IMR-90 (cell line): ENCODE results near the gene OPCML. TPM values are rescaled to one million over a fixed set of nuclear protein-coding genes. Genes with fewer than 3 reads are reported as not detected.

Source experiments
- ATAC-seq: fragments of 200-7000 bp; cut with Tn5 transposase; 2 replicates; pipeline ENCODE4 v1.9.1; 2020; ENCODE audit warnings: low read depth, mild to moderate bottlenecking, moderate library complexity
- BruUV-seq: library from RNA; stranded (reverse); fragments of 400-500 nt; replicated peaks from 2 replicates; lab custom pipeline; 2021; lab: Mats Ljungman, UMichigan
- CTCF ChIA-PET: fragments of 300-600 bp; formaldehyde crosslinking; extraction: SDS; loops from one replicate; lab custom pipeline; 2021; ENCODE audit warnings: antibody characterized with exemption; lab: Yijun Ruan, JAX
- POLR2A ChIA-PET: fragments of 300-600 bp; sonication (Branson Sonifier 250); formaldehyde crosslinking; loops from one replicate; lab custom pipeline; 2022; ENCODE audit warnings: antibody characterized with exemption; ENCODE audit not compliant: unreplicated experiment; lab: Charles Lee
- DNase-seq: peaks from one replicate; pipeline ENCODE4 v3.0.0; 2013
- H2AFZ ChIP-seq: replicated peaks from 2 replicates; pipeline ENCODE3; 2013; ENCODE audit warnings: low read length, mild to moderate bottlenecking; ENCODE audit not compliant: poor library complexity
- H2AK5ac ChIP-seq: 2 replicates; pipeline ENCODE4 v1.6.1; 2013; ENCODE audit warnings: low read depth, low read length, inconsistent platforms
- H2AK9ac ChIP-seq: replicated peaks from 2 replicates; pipeline ENCODE3; 2013; ENCODE audit warnings: mild to moderate bottlenecking, low read depth, low read length, moderate library complexity; ENCODE audit not compliant: poor library complexity
- H2BK120ac ChIP-seq: 2 replicates; pipeline ENCODE4 v1.6.1; 2013; ENCODE audit warnings: low read depth, low read length, inconsistent platforms
- H2BK15ac ChIP-seq: 3 replicates; pipeline ENCODE4 v1.6.1; 2013; ENCODE audit warnings: low read depth, low read length, inconsistent platforms
- H2BK20ac ChIP-seq: 2 replicates; pipeline ENCODE4 v1.6.1; 2013; ENCODE audit warnings: low read depth, mild to moderate bottlenecking, inconsistent platforms, low read length, moderate library complexity
- H2BK5ac ChIP-seq: 2 replicates; pipeline ENCODE4 v1.6.1; 2013; ENCODE audit warnings: mild to moderate bottlenecking, low read depth, low read length, inconsistent platforms; ENCODE audit not compliant: poor library complexity, severe bottlenecking
- H3K14ac ChIP-seq: replicated peaks from 2 replicates; pipeline ENCODE4 v1.6.1; 2013; ENCODE audit warnings: low read depth, low read length, inconsistent platforms
- H3K18ac ChIP-seq: 2 replicates; pipeline ENCODE4 v1.6.1; 2013; ENCODE audit warnings: low read depth, low read length, control low read depth
- H3K23ac ChIP-seq: 2 replicates; pipeline ENCODE4 v1.6.1; 2013; ENCODE audit warnings: low read depth, low read length, inconsistent platforms
- H3K27ac ChIP-seq: 2 replicates; pipeline ENCODE4 v1.5.1; 2013; ENCODE audit warnings: mild to moderate bottlenecking, control low read depth, low read length; ENCODE audit not compliant: insufficient read depth
- H3K27me3 ChIP-seq: 2 replicates; pipeline ENCODE4 v1.6.1; 2013; ENCODE audit warnings: low read length; ENCODE audit not compliant: control insufficient read depth, insufficient read depth
- H3K36me3 ChIP-seq: 2 replicates; pipeline ENCODE4 v1.6.1; 2013; ENCODE audit warnings: low read length, mixed read lengths; ENCODE audit not compliant: control insufficient read depth, insufficient read depth
- H3K4ac ChIP-seq: 2 replicates; pipeline ENCODE4 v1.6.1; 2013; ENCODE audit warnings: low read depth, low read length, inconsistent platforms
- H3K4me1 ChIP-seq: 2 replicates; pipeline ENCODE4 v1.6.1; 2013; ENCODE audit warnings: low read length, mixed read lengths; ENCODE audit not compliant: control insufficient read depth, insufficient read depth
- H3K4me2 ChIP-seq: 2 replicates; pipeline ENCODE4 v1.6.1; 2013; ENCODE audit warnings: low read depth, mild to moderate bottlenecking, control low read depth, low read length, moderate library complexity
- H3K4me3 ChIP-seq: 2 replicates; pipeline ENCODE4 v1.5.1; 2013; ENCODE audit warnings: low read depth, mild to moderate bottlenecking, control low read depth, low read length, moderate library complexity; ENCODE audit not compliant: insufficient read depth
- H3K56ac ChIP-seq: 2 replicates; pipeline ENCODE4 v1.6.1; 2013; ENCODE audit warnings: low read length, inconsistent platforms; ENCODE audit not compliant: insufficient read depth; ENCODE audit errors: extremely low read depth
- H3K79me1 ChIP-seq, 2 experiments: 2 replicates each; pipeline ENCODE4 v1.6.1; 2013; ENCODE audit warnings: low read length in 2 of 2, inconsistent platforms in 1 of 2, low read depth in 1 of 2
- H3K9ac ChIP-seq: 2 replicates; pipeline ENCODE4 v1.6.1; 2013; ENCODE audit warnings: low read depth, low read length, control low read depth
- H3K9me1 ChIP-seq: 2 replicates; pipeline ENCODE4 v1.6.1; 2013; ENCODE audit warnings: low read length, inconsistent platforms; ENCODE audit not compliant: insufficient read depth
- H3K9me3 ChIP-seq: 2 replicates; pipeline ENCODE4 v1.6.1; 2013; ENCODE audit warnings: low read length; ENCODE audit not compliant: control insufficient read depth, insufficient read depth
- H4K20me1 ChIP-seq: 2 replicates; pipeline ENCODE4 v1.6.1; 2013; ENCODE audit warnings: low read length, inconsistent platforms; ENCODE audit not compliant: insufficient read depth
- H4K5ac ChIP-seq: 2 replicates; pipeline ENCODE4 v1.6.1; 2013; ENCODE audit warnings: mild to moderate bottlenecking, low read depth, low read length, control low read depth
- H4K8ac ChIP-seq, 2 experiments: 2 replicates each; pipeline ENCODE4 v1.6.1; 2013; ENCODE audit warnings: low read depth in 2 of 2, low read length in 2 of 2, control low read depth in 1 of 2, inconsistent platforms in 1 of 2
- H4K91ac ChIP-seq: 2 replicates; pipeline ENCODE4 v1.6.1; 2013; ENCODE audit warnings: low read depth, low read length, inconsistent platforms; ENCODE audit not compliant: insufficient read depth
- BHLHE40 ChIP-seq: fragments of 150-350 bp; IDR thresholded peaks from 2 replicates; pipeline ENCODE4 v1.6.1; 2016; ENCODE audit warnings: mild to moderate bottlenecking, low read depth, low read length
- CEBPB ChIP-seq: IDR thresholded peaks from 2 replicates; pipeline ENCODE4 v1.6.1; 2012; ENCODE audit warnings: low read depth, low read length, improper control_type of control experiment
- CHD1 ChIP-seq: IDR thresholded peaks from 2 replicates; pipeline ENCODE4 v1.6.1; 2012; ENCODE audit warnings: low read depth, low read length, improper control_type of control experiment
- CTCF ChIP-seq: conservative IDR thresholded peaks from 2 replicates; pipeline ENCODE4 v1.5.1; 2012; ENCODE audit warnings: mild to moderate bottlenecking, low read depth, low read length, improper control_type of control experiment
- ELK1 ChIP-seq: fragments of 150-350 bp; IDR thresholded peaks from 2 replicates; pipeline ENCODE4 v1.6.1; 2016; ENCODE audit warnings: low read depth, mild to moderate bottlenecking, low read length, moderate library complexity, borderline replicate concordance
- FOS ChIP-seq: fragments of 150-350 bp; IDR thresholded peaks from 2 replicates; pipeline ENCODE4 v1.6.1; 2016; ENCODE audit warnings: low read depth, low read length
- MAFK ChIP-seq: IDR thresholded peaks from 2 replicates; pipeline ENCODE4 v1.6.1; 2012; ENCODE audit warnings: low read depth, low read length, improper control_type of control experiment
- MAZ ChIP-seq: IDR thresholded peaks from 2 replicates; pipeline ENCODE4 v1.6.1; 2012; ENCODE audit warnings: low read depth, mild to moderate bottlenecking, low read length, improper control_type of control experiment, moderate library complexity, borderline replicate concordance
- MXI1 ChIP-seq: IDR thresholded peaks from 2 replicates; pipeline ENCODE4 v1.6.1; 2012; ENCODE audit warnings: low read depth, mild to moderate bottlenecking, low read length, moderate library complexity, borderline replicate concordance
- NFE2L2 ChIP-seq: fragments of 150-350 bp; IDR thresholded peaks from 2 replicates; pipeline ENCODE4 v1.6.1; 2016; ENCODE audit warnings: low read depth, mild to moderate bottlenecking, low read length
- POLR2A ChIP-seq: IDR thresholded peaks from 2 replicates; pipeline ENCODE4 v1.6.1; 2012; ENCODE audit warnings: mild to moderate bottlenecking, low read depth, low read length
- RAD21 ChIP-seq: IDR thresholded peaks from 2 replicates; pipeline ENCODE4 v1.6.1; 2012; ENCODE audit warnings: low read length, improper control_type of control experiment
- RCOR1 ChIP-seq: IDR thresholded peaks from 2 replicates; pipeline ENCODE4 v1.6.1; 2012; ENCODE audit warnings: mild to moderate bottlenecking, low read length, improper control_type of control experiment; ENCODE audit not compliant: insufficient replicate concordance
- RFX5 ChIP-seq: IDR thresholded peaks from 2 replicates; pipeline ENCODE4 v1.8.0; 2012; ENCODE audit warnings: low read depth, mild to moderate bottlenecking, low read length, moderate library complexity
- SMC3 ChIP-seq: fragments of 150-350 bp; IDR thresholded peaks from 2 replicates; pipeline ENCODE4 v1.6.1; 2016; ENCODE audit warnings: low read depth, mild to moderate bottlenecking, antibody characterized with exemption, low read length, moderate library complexity
- USF2 ChIP-seq: fragments of 150-350 bp; IDR thresholded peaks from 2 replicates; pipeline ENCODE4 v1.6.1; 2017; ENCODE audit warnings: mild to moderate bottlenecking, antibody characterized with exemption, low read length, low read depth
- WGBS, 2 experiments: methylation state at CpG; one replicate each; pipeline versions ENCODE4 v1.1.5 to v1.1.7; 2013; ENCODE audit warnings: missing lambda C conversion rate in 2 of 2; ENCODE audit not compliant: insufficient read length in 1 of 2; ENCODE audit errors: extremely low coverage in 2 of 2; 5-methylcytosine and 5-hydroxymethylcytosine counted together
- dilution Hi-C: fragments of 300-500 bp; cut with HindIII; formaldehyde crosslinking; loops from one replicate; pipeline ENCODE4 v1.14.3; 2018; ENCODE audit warnings: low sequenced_read_pairs; ENCODE audit not compliant: unreplicated experiment
- in situ Hi-C: fragments of 300-500 bp; cut with MboI; formaldehyde crosslinking; loops from 3 replicates; pipeline ENCODE4 v1.14.3; 2019; ENCODE audit warnings: low sequenced_read_pairs, inconsistent platforms, mixed read lengths
- intact Hi-C: fragments of 100-400 bp; cut with micrococcal nuclease; formaldehyde crosslinking; loops from 2 replicates; pipeline ENCODE4 v1.10.0; 2022
- polyA plus RNA-seq, 3 experiments: library from polyadenylated mRNA; depleted of rRNA; stranded (reverse); fragments of >200 nt; gene quantifications; 2 replicates each; pipeline ENCODE4 v1.2.3, GENCODE V29; 2012; ENCODE audit warnings: low replicate concordance in 1 of 3
- total RNA-seq: library from RNA; depleted of rRNA; stranded (reverse); fragments of >200 nt; gene quantifications from 2 replicates; pipeline ENCODE4 v1.2.3, GENCODE V29; 2012

The OPCML gene
- total and polyA plus RNA-seq, 2 of the 4 experiments (the other 2 are of a cell fraction): under 0.01 to 2.6 TPM

- H3K4me2 ChIP-seq: no peak overlapping the region
- no peak overlapping the region for H3K4me3 ChIP-seq
- no peak overlapping the region for H3K27ac ChIP-seq
- no peak overlapping the region for H2BK15ac ChIP-seq
- no CpG with 5 or more reads among the region's 4 CpGs for WGBS, 2 experiments
- H3K14ac ChIP-seq: no peak overlapping the region
- no peak overlapping the region for H4K91ac ChIP-seq
- H2BK20ac ChIP-seq: no peak overlapping the region
- no peak for DNase-seq
- no peak overlapping the region for H2AK5ac ChIP-seq
- TF ChIP-seq NFE2L2: no peak
- TF ChIP-seq BHLHE40: no peak
- no peak for TF ChIP-seq CEBPB
- no peak for TF ChIP-seq CTCF
- TF ChIP-seq FOS: no peak
- TF ChIP-seq MAFK: no peak
- TF ChIP-seq ELK1: no peak
- no peak for TF ChIP-seq RFX5
- no peak for TF ChIP-seq SMC3
- no peak for TF ChIP-seq POLR2A
- TF ChIP-seq CHD1: no peak
- TF ChIP-seq MAZ: no peak
- TF ChIP-seq MXI1: no peak
- TF ChIP-seq USF2: no peak
- no peak for TF ChIP-seq RAD21
- no peak for TF ChIP-seq RCOR1
- H3K18ac ChIP-seq: no peak overlapping the region
- H3K4me1 ChIP-seq: peaks cover 11% of the 10 kb centered on the region
- H2AK9ac ChIP-seq: no peak overlapping the region
- H3K9ac ChIP-seq: no peak overlapping the region
- no peaks in the 10 kb centered on the region for H3K9me3 ChIP-seq
- no peak overlapping the region for H4K5ac ChIP-seq
- H4K20me1 ChIP-seq: no peaks in the 10 kb centered on the region
- H2BK5ac ChIP-seq: no peak overlapping the region
- no peak overlapping the region for H3K4ac ChIP-seq
- no peak overlapping the region for H2BK120ac ChIP-seq
- no peak overlapping the region for H2AFZ ChIP-seq
- intact Hi-C loops (no loop called here), in situ Hi-C loops (no loop called here), dilution Hi-C loops (no loop called here)
- H3K36me3 ChIP-seq: no peaks in the 10 kb centered on the region
- ChIA-PET CTCF (interaction anchor here (0.7 to 0.9 kb wide), 2 partner anchors 324 to 371 kb away, joined by 7 to 9 read pairs; no protein-coding TSS in a partner anchor), POLR2A (no interaction called here)
- no peaks in the 10 kb centered on the region for H3K79me1 ChIP-seq
- H4K8ac ChIP-seq: no peak overlapping the region
- H3K23ac ChIP-seq: no peak overlapping the region
- no peaks in the 10 kb centered on the region for H3K27me3 ChIP-seq
- BruUV-seq: no TSS peak
- no peak overlapping the region for H3K56ac ChIP-seq
- ATAC-seq: no peak
- peaks cover 7% of the 10 kb centered on the region for H3K9me1 ChIP-seq
Measured at GRCh38 chr11:132636523-132636922, 895.8 kb downstream of the OPCML start.
